GM20000 (cell line): ENCODE data around the gene SPARCL1.

Experiments
- DNase-seq: peaks from one replicate; pipeline ENCODE4 v3.0.0; 2012; ENCODE audit warnings: low spot score
- CTCF ChIP-seq: IDR thresholded peaks from 2 replicates; pipeline ENCODE4 v1.5.1; 2012; ENCODE audit warnings: mild to moderate bottlenecking, control low read depth; ENCODE audit errors: extremely low read depth, missing control alignments

SPARCL1 gene

DNA sequence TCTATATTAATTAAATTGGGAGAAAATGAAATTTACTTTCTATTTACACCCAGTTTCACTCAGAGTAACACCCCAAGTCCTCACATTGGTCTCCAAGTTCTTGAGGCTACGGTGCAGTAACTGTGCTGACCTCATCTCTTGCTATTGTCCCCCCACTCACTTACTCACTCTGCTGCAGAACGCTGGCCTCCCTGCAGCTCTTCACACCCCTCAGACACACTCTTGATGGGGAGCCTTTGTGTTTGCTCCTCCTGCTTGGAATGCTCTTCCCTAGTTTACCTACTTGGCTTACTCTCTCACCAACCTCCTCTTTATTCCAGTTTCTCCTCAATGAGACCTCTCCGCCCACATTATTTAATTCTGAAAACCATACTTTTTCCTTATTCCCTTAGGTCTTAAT, 22.2 kb upstream of the SPARCL1 start:
- no peak for TF ChIP-seq CTCF
- DNase-seq = no peak

GRCh38 chr4:87547016-87547708, 18.0 kb upstream of the SPARCL1 start:
- no peak for DNase-seq
- no peak for TF ChIP-seq CTCF

DNA sequence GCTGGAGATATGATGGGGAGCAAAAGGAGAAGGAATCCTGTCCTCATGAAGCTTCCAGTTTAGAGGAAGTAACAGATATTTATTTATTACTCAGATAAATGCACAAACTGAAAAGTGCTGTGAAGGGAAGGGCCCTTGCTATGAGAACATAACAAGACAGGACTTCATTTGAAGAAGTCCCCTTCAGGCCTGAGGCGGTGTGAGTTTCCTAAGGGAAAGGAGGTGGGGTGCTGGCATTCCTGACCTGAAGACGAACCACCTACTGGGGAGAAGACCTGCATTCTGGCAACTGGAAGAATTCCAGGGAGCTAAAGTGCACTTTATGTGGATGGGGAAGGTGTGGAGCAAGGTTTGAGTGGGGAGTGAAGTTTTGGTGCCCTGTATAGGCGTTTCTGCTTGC, 15.9 kb upstream of the SPARCL1 start:
- no peak for TF ChIP-seq CTCF
- DNase-seq = no peak

DNA sequence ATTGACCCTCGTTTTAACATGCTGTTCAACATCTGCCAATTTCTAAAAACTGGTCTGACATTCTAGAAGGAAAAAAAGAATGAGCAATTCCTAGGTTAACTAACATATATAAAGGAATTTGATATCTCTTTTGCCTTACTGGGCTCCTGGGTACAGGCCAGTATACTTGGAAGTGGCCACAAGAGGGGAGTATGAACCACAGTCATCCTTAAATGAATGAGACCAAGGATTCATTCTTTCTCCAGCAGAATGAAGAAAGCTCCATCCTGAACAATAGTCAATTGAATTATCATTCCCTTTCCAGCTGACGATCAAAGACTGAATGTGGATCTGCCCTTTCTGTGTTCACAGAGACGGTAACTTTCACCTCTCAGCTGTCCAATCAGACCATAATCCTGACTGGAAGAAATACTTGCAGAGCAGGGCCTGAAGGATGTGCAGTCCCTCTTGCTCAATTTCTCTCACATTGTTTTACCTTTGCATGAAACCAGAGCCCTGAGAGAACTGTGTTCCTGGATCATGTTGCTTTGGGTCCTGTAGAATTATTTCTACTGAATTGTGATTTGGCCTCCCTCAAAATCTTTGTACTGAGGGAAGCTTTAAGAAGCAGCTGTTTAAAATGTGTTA, 14.8 kb upstream of the SPARCL1 start:
- TF ChIP-seq CTCF = no peak
- no peak for DNase-seq

DNA sequence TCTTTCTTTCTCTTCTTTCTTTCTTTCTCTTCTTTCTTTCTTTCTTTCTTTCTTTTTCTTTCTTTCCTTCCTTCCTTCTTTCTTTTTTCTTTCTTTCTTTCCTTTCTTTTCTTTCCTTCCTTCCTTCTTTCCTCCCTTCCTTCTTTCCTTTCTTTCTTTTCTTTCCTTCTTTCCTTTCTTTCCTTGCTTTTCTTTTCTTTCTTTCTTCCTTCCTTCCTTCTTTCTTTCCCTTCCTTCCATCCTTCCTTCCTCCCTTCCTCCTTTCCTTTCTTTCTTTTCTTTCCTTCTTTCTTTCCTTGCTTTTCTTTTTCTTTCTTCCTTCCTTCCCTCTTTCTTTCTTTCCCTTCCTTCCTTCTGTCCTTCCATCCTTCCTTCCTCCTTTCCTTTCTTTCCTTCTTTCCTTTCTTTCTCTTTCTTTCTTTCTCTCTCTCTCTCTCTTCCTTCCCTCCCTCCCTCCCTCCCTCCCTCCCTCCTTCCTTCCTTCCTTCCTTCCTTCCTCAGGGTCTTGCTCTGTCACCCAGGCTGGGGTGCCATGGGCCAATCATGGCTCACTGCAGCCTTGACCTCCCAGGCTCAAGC, 13.6 kb upstream of the SPARCL1 start:
- TF ChIP-seq CTCF = no peak
- no peak for DNase-seq

- TF ChIP-seq CTCF = no peak
- no peak for DNase-seq
Measured at GRCh38 chr4:87541956-87542709, 13.0 kb upstream of the SPARCL1 start.

DNA sequence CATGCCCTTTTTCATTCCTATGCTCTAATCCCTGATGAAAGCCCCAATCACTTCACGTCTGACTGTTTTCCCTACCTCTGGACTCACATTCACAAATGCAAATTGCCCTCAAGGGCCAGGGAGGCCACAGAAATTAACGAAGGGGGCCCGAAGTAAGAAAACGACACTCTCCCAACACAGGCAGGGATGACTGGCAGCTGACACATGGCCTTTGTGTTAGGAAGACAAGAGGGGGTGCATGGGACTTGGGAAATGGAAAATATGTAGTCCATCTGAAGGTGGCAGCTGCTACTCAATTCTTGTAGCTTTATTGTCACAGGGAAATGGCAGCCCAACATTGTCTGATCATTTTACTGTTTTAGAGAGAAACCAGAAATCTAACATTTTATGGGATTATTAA, 12.3 kb upstream of the SPARCL1 start:
- TF ChIP-seq CTCF = no peak
- DNase-seq = no peak
